ENCODE results near the gene RAB11A.

Gene RAB11A

GRCh38 chr15:65937476-65937875, 68.2 kb downstream of the RAB11A start:
- H2AFZ ChIP-seq, result no peak overlapping the region

GRCh38 chr15:65938604-65939003, 69.3 kb downstream of the RAB11A start:
- TF ChIP-seq CTCF (IDR thresholded peaks at IDR 0.05), result no peak
- no peaks in the 10 kb centered on the region for H3K9me3 ChIP-seq (ENCODE audit: control insufficient read depth, low read length)
- no peaks in the 10 kb centered on the region for H3K36me3 ChIP-seq (ENCODE audit: control insufficient read depth, insufficient read depth, low read length)
- no peak overlapping the region for H3K27ac ChIP-seq
- H2AFZ ChIP-seq, result no peak overlapping the region
- no peaks in the 10 kb centered on the region for H3K27me3 ChIP-seq (ENCODE audit: control insufficient read depth, insufficient read depth, low read length)
- no peak overlapping the region for H3K9ac ChIP-seq
- no peaks in the 10 kb centered on the region for H3K79me2 ChIP-seq
- no peaks in the 10 kb centered on the region for H3K4me1 ChIP-seq
- H3K4me3 ChIP-seq (ENCODE audit: low read depth, low read length), result no peak overlapping the region
- no peak overlapping the region for H3K4me2 ChIP-seq (ENCODE audit: low read length)

More at GRCh38 chr15:65937476-65937875, 68.2 kb downstream of the RAB11A start:
- Histone ChIP-seq H3K79me2 (no peaks in the 10 kb centered on the region), H3K4me2 (ENCODE audit: low read length) (no peak overlapping the region), H3K27ac (no peak overlapping the region), H3K9me3 (ENCODE audit: control insufficient read depth, low read length) (no peaks in the 10 kb centered on the region), H3K4me3 (ENCODE audit: low read depth, low read length) (no peak overlapping the region), H3K27me3 (ENCODE audit: control insufficient read depth, insufficient read depth, low read length) (no peaks in the 10 kb centered on the region), H3K9ac (no peak overlapping the region), H3K4me1 (no peaks in the 10 kb centered on the region), H3K36me3 (ENCODE audit: control insufficient read depth, insufficient read depth, low read length) (no peaks in the 10 kb centered on the region)
- no peak for TF ChIP-seq CTCF (IDR thresholded peaks at IDR 0.05)

DNA sequence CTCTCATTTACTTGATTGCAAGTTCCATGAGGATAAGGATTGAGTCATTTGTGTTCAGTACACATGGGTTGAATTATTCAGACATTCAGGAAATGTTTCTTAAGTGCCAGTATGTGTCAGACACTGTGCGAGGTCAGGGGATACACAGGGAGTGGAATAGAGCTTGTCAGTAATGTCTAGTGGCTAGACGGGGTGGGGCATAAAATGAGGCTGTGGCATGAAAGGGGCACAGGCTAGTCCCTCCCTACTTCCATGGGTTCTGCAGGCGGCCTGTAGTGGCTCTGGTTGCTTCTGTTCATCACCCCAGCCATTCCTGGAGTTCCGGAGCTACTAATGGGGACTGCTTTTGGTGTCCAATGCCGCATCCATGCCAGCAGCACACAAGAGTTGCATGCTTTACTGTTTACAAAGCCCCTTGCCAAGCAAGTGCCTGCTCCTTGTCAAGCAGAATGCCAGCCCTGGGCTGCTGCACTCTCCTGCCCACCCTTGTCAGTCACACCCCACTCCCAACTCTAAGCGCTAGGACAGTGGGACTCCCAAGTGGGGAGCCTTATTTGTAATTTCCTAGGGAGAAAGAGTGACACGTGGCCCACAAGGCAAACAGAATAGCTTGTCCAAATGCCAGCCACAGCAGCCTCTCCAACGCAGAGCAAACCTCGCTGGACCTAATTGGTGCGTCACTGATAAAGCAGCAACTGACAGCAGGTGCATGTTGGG, 70.8 kb downstream of the RAB11A start:
- H3K36me3 ChIP-seq (ENCODE audit: control insufficient read depth, insufficient read depth, low read length), result no peaks in the 10 kb centered on the region
- no peak overlapping the region for H3K4me3 ChIP-seq (ENCODE audit: low read depth, low read length)
- H3K4me1 ChIP-seq, result no peaks in the 10 kb centered on the region
- H2AFZ ChIP-seq, result no peak overlapping the region
- H3K9ac ChIP-seq, result no peak overlapping the region
- no peaks in the 10 kb centered on the region for H3K27me3 ChIP-seq (ENCODE audit: control insufficient read depth, insufficient read depth, low read length)
- no peak overlapping the region for H3K27ac ChIP-seq
- H3K79me2 ChIP-seq, result no peaks in the 10 kb centered on the region
- H3K4me2 ChIP-seq (ENCODE audit: low read length), result no peak overlapping the region
- no peaks in the 10 kb centered on the region for H3K9me3 ChIP-seq (ENCODE audit: control insufficient read depth, low read length)
- TF ChIP-seq CTCF (IDR thresholded peaks at IDR 0.05), result no peak

DNA sequence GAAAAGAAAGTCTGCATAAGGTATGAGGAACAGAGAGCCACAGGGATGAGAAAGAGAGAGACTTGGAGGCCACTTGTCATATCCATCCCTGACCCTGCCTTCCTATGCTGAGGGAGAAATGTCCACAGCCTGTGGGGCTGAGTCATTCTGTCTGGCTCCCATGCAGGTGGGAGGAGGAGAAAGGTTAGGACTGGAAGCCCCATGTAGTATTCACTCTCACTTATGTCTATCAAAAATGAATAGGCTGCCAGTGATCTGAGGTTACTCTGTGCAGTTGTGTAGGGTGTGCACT, 71.3 kb downstream of the RAB11A start:
- H3K9me3 ChIP-seq (ENCODE audit: control insufficient read depth, low read length), result no peaks in the 10 kb centered on the region
- H3K79me2 ChIP-seq, result no peaks in the 10 kb centered on the region
- no peak overlapping the region for H3K9ac ChIP-seq
- H3K36me3 ChIP-seq (ENCODE audit: control insufficient read depth, insufficient read depth, low read length), result no peaks in the 10 kb centered on the region
- no peak overlapping the region for H2AFZ ChIP-seq
- no peaks in the 10 kb centered on the region for H3K27me3 ChIP-seq (ENCODE audit: control insufficient read depth, insufficient read depth, low read length)
- H3K4me1 ChIP-seq, result no peaks in the 10 kb centered on the region
- no peak overlapping the region for H3K4me2 ChIP-seq (ENCODE audit: low read length)
- H3K4me3 ChIP-seq (ENCODE audit: low read depth, low read length), result no peak overlapping the region
- no peak for TF ChIP-seq CTCF (IDR thresholded peaks at IDR 0.05)
- no peak overlapping the region for H3K27ac ChIP-seq

Data from parathyroid adenoma (tissue), 2 donors.